Fibroblast of lung (primary cell): ENCODE measurements around the gene ZNF486. TPM values are rescaled to one million over a fixed set of nuclear protein-coding genes. Genes with fewer than 3 reads are reported as not detected.

ENCODE experiments used
- DNase-seq, 2 donors: peaks; one replicate each; pipeline versions ENCODE4 v3.0.0 to v3.0.0-alpha.2; 2010; ENCODE audit warnings: low read depth in 2 of 2
- H2AFZ ChIP-seq: 2 replicates; pipeline ENCODE4 v1.5.1; 2012; ENCODE audit warnings: low read length, control low read depth, inconsistent platforms
- H3K27ac ChIP-seq: 2 replicates; pipeline ENCODE4 v1.5.1; 2011; ENCODE audit warnings: low read length, control low read depth; ENCODE audit not compliant: insufficient read depth
- H3K27me3 ChIP-seq: 2 replicates; pipeline ENCODE4 v1.5.1; 2011; ENCODE audit warnings: mild to moderate bottlenecking, low read length; ENCODE audit not compliant: control insufficient read depth, insufficient read depth
- H3K36me3 ChIP-seq: 2 replicates; pipeline ENCODE4 v1.5.1; 2011; ENCODE audit warnings: low read length; ENCODE audit not compliant: control insufficient read depth, insufficient read depth
- H3K4me1 ChIP-seq: 2 replicates; pipeline ENCODE4 v1.5.1; 2011; ENCODE audit warnings: low read length; ENCODE audit not compliant: control insufficient read depth, insufficient read depth; ENCODE audit errors: extremely low read depth
- H3K4me2 ChIP-seq: 2 replicates; pipeline ENCODE4 v1.5.1; 2011; ENCODE audit warnings: low read length, control low read depth; ENCODE audit not compliant: insufficient read depth; ENCODE audit errors: extremely low read depth
- H3K4me3 ChIP-seq, 4 experiments: fragments of 200-600 bp in 1 of 4; sonication (generic) in 1 of 4; replicated peaks in 1 of 4; 2 replicates each; pipeline ENCODE4 v1.5.1; 2011 to 2016; ENCODE audit warnings: low read length in 4 of 4, low read depth in 3 of 4, mild to moderate bottlenecking in 3 of 4, control low read depth in 2 of 4, inconsistent platforms in 1 of 4, mixed read lengths in 1 of 4; ENCODE audit not compliant: insufficient read depth in 1 of 4; ENCODE audit errors: control extremely low read depth in 1 of 4
- H3K79me2 ChIP-seq: 2 replicates; pipeline ENCODE4 v1.5.1; 2012; ENCODE audit warnings: mild to moderate bottlenecking, low read length, inconsistent platforms; ENCODE audit not compliant: control insufficient read depth, insufficient read depth
- H3K9ac ChIP-seq: 2 replicates; pipeline ENCODE4 v1.5.1; 2011; ENCODE audit warnings: mild to moderate bottlenecking, low read length, control low read depth; ENCODE audit not compliant: insufficient read depth
- H3K9me3 ChIP-seq: 2 replicates; pipeline ENCODE4 v1.5.1; 2012; ENCODE audit warnings: low read depth, low read length; ENCODE audit not compliant: control insufficient read depth, insufficient read depth
- H4K20me1 ChIP-seq: 2 replicates; pipeline ENCODE4 v1.5.1; 2011; ENCODE audit warnings: low read length; ENCODE audit not compliant: control insufficient read depth, insufficient read depth; ENCODE audit errors: extremely low read depth
- CTCF ChIP-seq, 2 donors: IDR thresholded peaks in 1 of 2; conservative IDR thresholded peaks in 1 of 2; 1 replicate in 1 of 2; 2 replicates in 1 of 2; pipeline ENCODE4 v1.5.1; 2011 to 2012; ENCODE audit warnings: low read length in 2 of 2, control low read depth in 1 of 2, inconsistent platforms in 1 of 2, low read depth in 1 of 2, mild to moderate bottlenecking in 1 of 2
- EZH2 ChIP-seq: IDR thresholded peaks from 2 replicates; pipeline ENCODE4 v1.5.1; 2012; ENCODE audit warnings: low read length, control low read depth, mild to moderate bottlenecking; ENCODE audit errors: missing control alignments
- polyA plus RNA-seq, 2 donors: library from polyadenylated mRNA; depleted of rRNA in 1 of 2; stranded (reverse) in 1 of 2; unstranded in 1 of 2; fragments of >200 nt; gene quantifications; 2 replicates each; pipeline ENCODE4 v1.2.1, GENCODE V29; 2011 to 2012; ENCODE audit warnings: missing spikeins in 1 of 2
- total RNA-seq: library from RNA; depleted of rRNA; stranded (reverse); fragments of >200 nt; gene quantifications from 2 replicates; pipeline ENCODE4 v1.2.1, GENCODE V29; 2014

ZNF486 gene
- total and polyA plus RNA-seq, 2 donors (not counting 1 experiment from before 2014, with no cell fraction given) = 4.0 to 4.6 TPM

GRCh38 chr19:20235156-20235555 lies 68.1 kb downstream of the ZNF486 start:
- Histone ChIP-seq H3K9me3 (no peaks in the 10 kb centered on the region), H3K79me2 (no peaks in the 10 kb centered on the region), H3K4me1 (no peaks in the 10 kb centered on the region), H4K20me1 (no peaks in the 10 kb centered on the region), H3K27me3 (no peaks in the 10 kb centered on the region), H3K36me3 (no peaks in the 10 kb centered on the region), H3K9ac (no peak overlapping the region), H3K27ac (no peak overlapping the region), H3K4me2 (no peak overlapping the region), H2AFZ (no peak overlapping the region), H3K4me3 (no peak overlapping the region)
- no peak for DNase-seq
- TF ChIP-seq EZH2 = no peak
- no peak for TF ChIP-seq CTCF (conservative IDR thresholded peaks at IDR 0.05 in 1 of 2, IDR thresholded peaks at IDR 0.05 in 1 of 2; ENCODE audit: low read depth in 1 of 2, low read length in 2 of 2)

- DNase-seq = peak; percentile 86 to 90
- Histone ChIP-seq H3K4me3 (peak overlapping the region; percentile 66 to 86 (median 80)), H3K27ac (peak overlapping the region; percentile 74), H3K9me3 (no peaks in the 10 kb centered on the region), H3K4me2 (peak overlapping the region; percentile 95), H3K4me1 (no peaks in the 10 kb centered on the region), H3K36me3 (no peaks in the 10 kb centered on the region), H4K20me1 (no peaks in the 10 kb centered on the region), H2AFZ (peak overlapping the region; percentile 96), H3K9ac (peak overlapping the region; percentile 60), H3K79me2 (no peaks in the 10 kb centered on the region), H3K27me3 (no peaks in the 10 kb centered on the region)
- TF ChIP-seq CTCF (conservative IDR thresholded peaks at IDR 0.05 in 1 of 2, IDR thresholded peaks at IDR 0.05 in 1 of 2; ENCODE audit: low read depth in 1 of 2, low read length in 2 of 2) (peak in 1 of 2 donors; percentile 34), EZH2 (no peak)
Observed at GRCh38 chr19:20237773-20238623, 71.0 kb downstream of the ZNF486 start.

GRCh38 chr19:20243629-20244028 lies 76.6 kb downstream of the ZNF486 start:
- Histone ChIP-seq H3K4me2 (no peak overlapping the region), H3K79me2 (no peaks in the 10 kb centered on the region), H3K4me3 (no peak overlapping the region), H4K20me1 (no peaks in the 10 kb centered on the region), H3K36me3 (no peaks in the 10 kb centered on the region), H3K9ac (no peak overlapping the region), H2AFZ (no peak overlapping the region), H3K27me3 (no peaks in the 10 kb centered on the region), H3K9me3 (no peaks in the 10 kb centered on the region), H3K4me1 (no peaks in the 10 kb centered on the region), H3K27ac (no peak overlapping the region)
- DNase-seq = no peak
- TF ChIP-seq EZH2 = no peak
- TF ChIP-seq CTCF (conservative IDR thresholded peaks at IDR 0.05 in 1 of 2, IDR thresholded peaks at IDR 0.05 in 1 of 2; ENCODE audit: low read depth in 1 of 2, low read length in 2 of 2) = no peak
